ENCODE data around the gene DNAJB8. TPM values are rescaled to one million over a fixed set of nuclear protein-coding genes. Genes with fewer than 3 reads are reported as not detected.

DNAJB8 gene
- total RNA-seq, 1 experiment from 2014 or later = not detected

DNA sequence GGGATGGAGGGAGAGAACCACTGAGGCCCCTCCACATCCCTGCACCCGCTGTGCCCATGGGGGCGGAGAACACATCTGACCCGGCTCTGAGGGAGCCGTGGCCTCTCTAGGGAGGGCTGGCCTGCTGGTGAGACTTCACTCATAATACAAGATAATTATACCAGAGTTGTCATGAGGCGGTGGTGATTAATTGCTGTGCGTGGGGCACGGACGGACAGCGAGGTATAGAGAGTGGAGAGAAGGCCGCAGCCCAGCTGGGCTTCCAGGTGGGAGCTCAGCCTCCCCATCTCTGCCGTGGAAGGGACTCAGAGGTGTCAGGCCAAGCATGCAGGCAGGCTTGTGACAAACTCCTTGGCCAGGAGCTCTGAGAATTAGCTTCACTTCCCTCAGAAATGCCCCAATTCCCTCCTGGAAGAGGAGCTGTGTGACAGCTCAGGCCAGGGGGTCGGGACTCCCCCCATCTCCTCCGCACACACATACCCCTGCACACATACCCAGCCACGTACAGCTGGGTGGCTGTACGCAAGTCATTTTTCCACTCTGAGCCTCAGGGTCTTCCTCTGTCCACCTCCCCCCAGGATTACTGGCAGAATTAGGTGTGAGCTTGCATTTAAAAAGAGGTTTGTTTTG lies 32.3 kb upstream of the DNAJB8 start:
- H3K9me3 ChIP-seq (ENCODE audit: control insufficient read depth, low read depth, low read length) = no peaks in the 10 kb centered on the region
- no peaks in the 10 kb centered on the region for H3K79me2 ChIP-seq (ENCODE audit: insufficient read depth, low read length)
- H3K79me1 ChIP-seq (ENCODE audit: insufficient read depth, low read depth, low read length, poor library complexity, severe bottlenecking) = no peaks in the 10 kb centered on the region
- no peak overlapping the region for H3K18ac ChIP-seq (ENCODE audit: insufficient read length, low read depth, low read length)
- H2BK20ac ChIP-seq (ENCODE audit: low read depth, low read length, poor library complexity, severe bottlenecking) = no peak overlapping the region
- Mint-ChIP-seq H3K27me3 (ENCODE audit: low read depth) (peaks cover 86% of the 10 kb centered on the region), H3K4me3 (0 out of 5 replicates have a peak overlapping the region, but pooled peaks of 1 of the 2 experiments have one; percentile 25), H3K4me1 (peaks cover 16 to 34% of the 10 kb centered on the region in 2 experiments; a peak in 3 of 4 replicates), H3K36me3 (ENCODE audit: insufficient read depth in 1 of 3, low read depth in 3 of 3) (no peaks in the 10 kb centered on the region; a peak in 2 of 7 replicates), H3K27ac (no peak overlapping the region), H3K9me3 (peaks cover 3 to 4% of the 10 kb centered on the region in 2 experiments; a peak in 2 of 5 replicates)
- H3T11ph ChIP-seq (ENCODE audit: low read length) = no peak overlapping the region
- no peak overlapping the region for H3K4me2 ChIP-seq (ENCODE audit: insufficient read depth, insufficient read length, low read length)
- H4K5ac ChIP-seq (ENCODE audit: insufficient read length, low read depth, low read length) = no peak overlapping the region
- TF ChIP-seq, protein P1, sequence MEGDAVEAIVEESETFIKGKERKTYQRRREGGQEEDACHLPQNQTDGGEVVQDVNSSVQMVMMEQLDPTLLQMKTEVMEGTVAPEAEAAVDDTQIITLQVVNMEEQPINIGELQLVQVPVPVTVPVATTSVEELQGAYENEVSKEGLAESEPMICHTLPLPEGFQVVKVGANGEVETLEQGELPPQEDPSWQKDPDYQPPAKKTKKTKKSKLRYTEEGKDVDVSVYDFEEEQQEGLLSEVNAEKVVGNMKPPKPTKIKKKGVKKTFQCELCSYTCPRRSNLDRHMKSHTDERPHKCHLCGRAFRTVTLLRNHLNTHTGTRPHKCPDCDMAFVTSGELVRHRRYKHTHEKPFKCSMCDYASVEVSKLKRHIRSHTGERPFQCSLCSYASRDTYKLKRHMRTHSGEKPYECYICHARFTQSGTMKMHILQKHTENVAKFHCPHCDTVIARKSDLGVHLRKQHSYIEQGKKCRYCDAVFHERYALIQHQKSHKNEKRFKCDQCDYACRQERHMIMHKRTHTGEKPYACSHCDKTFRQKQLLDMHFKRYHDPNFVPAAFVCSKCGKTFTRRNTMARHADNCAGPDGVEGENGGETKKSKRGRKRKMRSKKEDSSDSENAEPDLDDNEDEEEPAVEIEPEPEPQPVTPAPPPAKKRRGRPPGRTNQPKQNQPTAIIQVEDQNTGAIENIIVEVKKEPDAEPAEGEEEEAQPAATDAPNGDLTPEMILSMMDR (conservative IDR thresholded peaks at IDR 0.05) = no peak
- no peak overlapping the region for H2AK5ac ChIP-seq (ENCODE audit: insufficient read length, low read length)
- H4K8ac ChIP-seq (replicated peaks; ENCODE audit: insufficient read length, low read depth, low read length) = no peak overlapping the region
- no peak overlapping the region for H4K91ac ChIP-seq (ENCODE audit: insufficient read length, low read depth, low read length)
- no peaks in the 10 kb centered on the region for H3K4me1 ChIP-seq (ENCODE audit: insufficient read depth, low read length)
- no peak overlapping the region for H3K9ac ChIP-seq (ENCODE audit: extremely low read depth, insufficient read length, low read length)
- H3K23ac ChIP-seq (ENCODE audit: insufficient read length, low read depth, low read length) = no peak overlapping the region
- peak; percentile 11 for DNase-seq
- no peak overlapping the region for H2BK15ac ChIP-seq (ENCODE audit: low read depth, low read length)
- no CpG with 5 or more reads among the region's 15 CpGs for WGBS (ENCODE audit: extremely low coverage, insufficient read length, low lambda C conversion rate)
- no peak overlapping the region for H2BK12ac ChIP-seq (ENCODE audit: insufficient read length, low read depth, low read length)
- no peak overlapping the region for H2AFZ ChIP-seq (ENCODE audit: low read length)
- no peak overlapping the region for H3K56ac ChIP-seq (ENCODE audit: insufficient read length, low read depth, low read length)
- H3K23me2 ChIP-seq (ENCODE audit: insufficient read length, low read depth, low read length, poor library complexity, severe bottlenecking) = peaks cover 5% of the 10 kb centered on the region
- H3K27me3 ChIP-seq (ENCODE audit: insufficient read depth, low read length) = peaks cover 36% of the 10 kb centered on the region
- no peak overlapping the region for H2BK5ac ChIP-seq (ENCODE audit: insufficient read length, low read length)
- H4K20me1 ChIP-seq (ENCODE audit: control insufficient read depth, insufficient read depth, insufficient read length) = no peaks in the 10 kb centered on the region
- H3K4ac ChIP-seq (ENCODE audit: low read depth, low read length) = no peak overlapping the region
- H2BK120ac ChIP-seq (ENCODE audit: low read depth, low read length, poor library complexity, severe bottlenecking) = no peak overlapping the region
- no peak overlapping the region for H3K14ac ChIP-seq (ENCODE audit: insufficient read depth, low read length)
- H3K27ac ChIP-seq (ENCODE audit: insufficient read length, low read depth, low read length) = no peak overlapping the region

All from H9 (cell line).